Measurements from ENCODE around the gene NTM.

GRCh38 chr11:132312161-132312560, 941.7 kb downstream of the NTM start:
- TF ChIP-seq TBP (IDR thresholded peaks at IDR 0.05; ENCODE audit: low read depth, low read length) (no peak), ATF3 (IDR thresholded peaks at IDR 0.05; ENCODE audit: insufficient read depth, low read depth, low read length) (no peak), CTCF (IDR thresholded peaks at IDR 0.05; ENCODE audit: control extremely low read depth in 1 of 3, insufficient read depth in 1 of 3, low read depth in 1 of 3, low read length in 3 of 3) (no peak), RAD21 (IDR thresholded peaks at IDR 0.05 in 1 of 2, conservative IDR thresholded peaks at IDR 0.05 in 1 of 2; ENCODE audit: low read depth in 2 of 2, low read length in 2 of 2) (no peak), CREB1 (IDR thresholded peaks at IDR 0.05) (no peak), POLR2AphosphoS5 (IDR thresholded peaks at IDR 0.05; ENCODE audit: low read depth, low read length) (no peak), EZH2 (IDR thresholded peaks at IDR 0.05; ENCODE audit: low read depth, low read length, severe bottlenecking) (no peak), GABPA (IDR thresholded peaks at IDR 0.05; ENCODE audit: borderline replicate concordance, insufficient read depth, low read length) (no peak), BCL11A (IDR thresholded peaks at IDR 0.05; ENCODE audit: low read depth in 2 of 2, low read length in 2 of 2) (no peak), MAX (IDR thresholded peaks at IDR 0.05) (no peak), POLR2A (IDR thresholded peaks at IDR 0.05; ENCODE audit: control extremely low read depth in 1 of 2, low read depth in 2 of 2, low read length in 2 of 2) (no peak), YY1 (IDR thresholded peaks at IDR 0.05; ENCODE audit: low read depth, low read length) (no peak), EP300 (IDR thresholded peaks at IDR 0.05; ENCODE audit: borderline replicate concordance in 1 of 2, low read depth in 2 of 2, low read length in 2 of 2) (no peak), TEAD4 (IDR thresholded peaks at IDR 0.05; ENCODE audit: low read depth, low read length) (no peak)
